Heart left ventricle (tissue), 16 donors: ENCODE results near the gene RTP2. TPM values are rescaled to one million over a fixed set of nuclear protein-coding genes. Genes with fewer than 3 reads are reported as not detected.
"Not testable (repeated sequence)": the region's sequence is repeated elsewhere in the genome, so short reads cannot be mapped to it uniquely, and the experiment has no call there.

ENCODE experiments used
- ATAC-seq, 4 donors: fragments of 200-7000 bp; cut with Tn5 transposase; one replicate each; pipeline ENCODE4 v1.9.1; 2020 to 2022; ENCODE audit warnings: moderate library complexity in 4 of 4, mild to moderate bottlenecking in 3 of 4, moderate number of reproducible peaks in 1 of 4
- DNase-seq, 5 donors: peaks; one replicate each; pipeline ENCODE4 v3.0.0-alpha.2; 2020
- H3K27ac ChIP-seq, 12 donors: fragments of 200-600 bp; sonication (generic) in 4 of 12; one replicate each; pipeline versions ENCODE4 v1.5.0 to v1.8.0; 2016 to 2022; ENCODE audit warnings: mild to moderate bottlenecking in 2 of 12
- H3K27me3 ChIP-seq, 9 donors: fragments of 200-600 bp; sonication (generic) in 2 of 9; one replicate each; pipeline versions ENCODE4 v1.5.1 to v1.8.0; 2016 to 2022; ENCODE audit warnings: mild to moderate bottlenecking in 3 of 9
- H3K36me3 ChIP-seq, 9 donors: fragments of 200-600 bp; sonication (generic) in 2 of 9; one replicate each; pipeline versions ENCODE4 v1.5.0 to v1.8.0; 2018 to 2022; ENCODE audit warnings: mild to moderate bottlenecking in 2 of 9
- H3K4me1 ChIP-seq, 12 donors: fragments of 200-600 bp; sonication (generic) in 4 of 12; one replicate each; pipeline versions ENCODE4 v1.5.0 to v1.8.0; 2016 to 2022; ENCODE audit warnings: mild to moderate bottlenecking in 3 of 12
- H3K4me3 ChIP-seq, 12 donors: fragments of 200-600 bp; sonication (generic) in 4 of 12; one replicate each; pipeline versions ENCODE4 v1.5.0 to v1.8.0; 2017 to 2022; ENCODE audit warnings: mild to moderate bottlenecking in 9 of 12, moderate library complexity in 4 of 12
- H3K9me3 ChIP-seq, 12 donors: fragments of 200-600 bp; sonication (generic) in 4 of 12; one replicate each; pipeline versions ENCODE4 v1.5.0 to v1.8.0; 2016 to 2022; ENCODE audit warnings: mild to moderate bottlenecking in 1 of 12
- POLR2A ChIP-seq, 2 donors: fragments of 450-650 bp; IDR thresholded peaks; one replicate each; pipeline ENCODE4 v1.6.1; 2017; ENCODE audit warnings: antibody characterized with exemption in 2 of 2, mild to moderate bottlenecking in 2 of 2, moderate library complexity in 2 of 2
- WGBS, 4 donors: extraction: QIAGEN DNeasy Blood & Tissue Kit in 2 of 4; methylation state at CpG; one replicate each; pipeline versions ENCODE4 v1.1.5 to v1.1.7; 2013 to 2018; 5-methylcytosine and 5-hydroxymethylcytosine counted together
- intact Hi-C, 10 donors: fragments of 100-400 bp; cut with DNase I; formaldehyde crosslinking; loops; one replicate each; pipeline versions ENCODE4 v1.11.1 to v1.14.2; 2022
- polyA plus RNA-seq, 2 donors: library from polyadenylated mRNA; stranded (reverse); fragments of 200-250 nt; gene quantifications; one replicate each; pipeline ENCODE4 v1.2.3, GENCODE V29; 2013
- total RNA-seq, 9 donors: library from RNA; depleted of rRNA in 2 of 9; stranded (reverse); fragments of >200 nt in 2 of 9; fragmentation: NEBNext Ultra II Directional in 3 of 9; extraction: Animal tissue kit (Norgen Biotek cat#: 25700) in 3 of 9; gene quantifications; one replicate each; pipeline versions ENCODE4 v1.1.0 to v1.2.4, GENCODE V29; 2016 to 2023
- TF ChIP-seq, protein P1 (sequence below), 12 donors: fragments of 200-600 bp; sonication (generic) in 4 of 12; IDR thresholded peaks; one replicate each; pipeline versions ENCODE4 v1.5.0 to v1.8.0; 2018 to 2022; ENCODE audit warnings: antibody characterized with exemption in 12 of 12, mild to moderate bottlenecking in 5 of 12
- donor health status: ischemic (EF 13 %, LVEDD 7.1; RV severe dilation, severe dysfunction).
- donor health status: healthy with polysubstance abuse.
- donor health status: DM: no; HTN: yes; CAD: no.
- donor health status: DM: no; HTN: no; CAD: no.
- donor health status: ischemic (EF 25% LVEDD 6.9; RV normal size, moderate dysfunction).
- donor health status: ischemic (EF 25% LVEDD 5.7; RV mildly dilated, moderate dysfunction).
- donor health status: healthy.
- donor health status: DM: yes; HTN: yes; CAD: no.
- donor health status: ischemic (EF 35%, LVEDD 5.7; RV mildly dilated, moderate dysfunction).
- donor health status: nonischemic (EF 11% LVEDD 7.7; RV severe dilation, severe dysfunction).
- donor health status: DM: yes; HTN: yes; CAD: no.
- donor health status: PGD.
- donor health status: ischemic (EF 29% LVEDD 5.4; RV normal size, mild dysfunction).
- donor health status: nonischemic (EF 23%, LVEDD 6.1; RV moderate dilation, normal function).

Gene RTP2
- total and polyA plus RNA-seq, 11 donors: not detected

DNA sequence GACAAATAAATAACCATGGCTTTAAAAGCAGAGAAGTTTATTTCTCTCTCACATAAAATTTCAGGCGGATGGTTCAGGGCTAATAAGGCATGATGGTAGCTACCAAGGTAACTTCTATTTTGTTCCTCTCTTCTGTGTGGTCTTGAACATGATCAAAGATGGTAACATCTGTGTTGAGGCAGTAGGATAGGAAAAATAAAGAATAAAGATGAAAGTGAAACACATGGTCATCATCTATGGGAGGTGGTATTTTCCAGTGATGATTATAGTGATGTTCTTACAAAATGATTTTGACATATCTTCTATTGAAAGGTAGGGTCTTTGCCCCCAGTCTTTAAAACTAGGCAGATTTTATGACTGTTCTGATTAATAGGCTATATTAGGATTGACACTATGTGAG lies 17.9 kb downstream of the RTP2 start:
- no peak overlapping the region for H3K27ac ChIP-seq
- peaks cover 0 to 10% (median 0%) of the 10 kb centered on the region in 9 donors for H3K27me3 ChIP-seq
- DNase-seq (no peak), ATAC-seq (no peak)
- H3K4me3 ChIP-seq: no peak overlapping the region
- no peak for TF ChIP-seq POLR2A (IDR thresholded peaks at IDR 0.05)
- TF ChIP-seq, protein P1, sequence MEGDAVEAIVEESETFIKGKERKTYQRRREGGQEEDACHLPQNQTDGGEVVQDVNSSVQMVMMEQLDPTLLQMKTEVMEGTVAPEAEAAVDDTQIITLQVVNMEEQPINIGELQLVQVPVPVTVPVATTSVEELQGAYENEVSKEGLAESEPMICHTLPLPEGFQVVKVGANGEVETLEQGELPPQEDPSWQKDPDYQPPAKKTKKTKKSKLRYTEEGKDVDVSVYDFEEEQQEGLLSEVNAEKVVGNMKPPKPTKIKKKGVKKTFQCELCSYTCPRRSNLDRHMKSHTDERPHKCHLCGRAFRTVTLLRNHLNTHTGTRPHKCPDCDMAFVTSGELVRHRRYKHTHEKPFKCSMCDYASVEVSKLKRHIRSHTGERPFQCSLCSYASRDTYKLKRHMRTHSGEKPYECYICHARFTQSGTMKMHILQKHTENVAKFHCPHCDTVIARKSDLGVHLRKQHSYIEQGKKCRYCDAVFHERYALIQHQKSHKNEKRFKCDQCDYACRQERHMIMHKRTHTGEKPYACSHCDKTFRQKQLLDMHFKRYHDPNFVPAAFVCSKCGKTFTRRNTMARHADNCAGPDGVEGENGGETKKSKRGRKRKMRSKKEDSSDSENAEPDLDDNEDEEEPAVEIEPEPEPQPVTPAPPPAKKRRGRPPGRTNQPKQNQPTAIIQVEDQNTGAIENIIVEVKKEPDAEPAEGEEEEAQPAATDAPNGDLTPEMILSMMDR (IDR thresholded peaks at IDR 0.05): no peak
- peaks cover 0 to 1% (median under 1%) of the 10 kb centered on the region in 12 donors for H3K4me1 ChIP-seq
- H3K9me3 ChIP-seq: peaks cover 0 to 23% (median 5%) of the 10 kb centered on the region in 12 donors
- no peaks in the 10 kb centered on the region for H3K36me3 ChIP-seq
- 85 to 97% (median 97%) methylated on average over 1 of the region's 1 CpG for WGBS, 4 donors
- intact Hi-C loops: no loop called here

GRCh38 chr3:187681756-187682155 lies 20.6 kb downstream of the RTP2 start:
- not testable (repeated sequence) for H3K27ac ChIP-seq, H3K4me3 ChIP-seq, H3K27me3 ChIP-seq, H3K36me3 ChIP-seq, ATAC-seq, DNase-seq
- H3K4me1 ChIP-seq: peaks cover 0 to 11% (median 6%) of the 10 kb centered on the region in 12 donors
- 87 to 90% (median 88%) methylated on average over 11 of the region's 11 CpGs for WGBS, 4 donors
- intact Hi-C loops: loop anchor here in 2 of 10 donors (2.0 kb wide), 2 partner anchors 31 to 459 kb away; no protein-coding TSS in a partner anchor
- peaks cover 0 to 22% (median 5%) of the 10 kb centered on the region in 12 donors for H3K9me3 ChIP-seq

DNA sequence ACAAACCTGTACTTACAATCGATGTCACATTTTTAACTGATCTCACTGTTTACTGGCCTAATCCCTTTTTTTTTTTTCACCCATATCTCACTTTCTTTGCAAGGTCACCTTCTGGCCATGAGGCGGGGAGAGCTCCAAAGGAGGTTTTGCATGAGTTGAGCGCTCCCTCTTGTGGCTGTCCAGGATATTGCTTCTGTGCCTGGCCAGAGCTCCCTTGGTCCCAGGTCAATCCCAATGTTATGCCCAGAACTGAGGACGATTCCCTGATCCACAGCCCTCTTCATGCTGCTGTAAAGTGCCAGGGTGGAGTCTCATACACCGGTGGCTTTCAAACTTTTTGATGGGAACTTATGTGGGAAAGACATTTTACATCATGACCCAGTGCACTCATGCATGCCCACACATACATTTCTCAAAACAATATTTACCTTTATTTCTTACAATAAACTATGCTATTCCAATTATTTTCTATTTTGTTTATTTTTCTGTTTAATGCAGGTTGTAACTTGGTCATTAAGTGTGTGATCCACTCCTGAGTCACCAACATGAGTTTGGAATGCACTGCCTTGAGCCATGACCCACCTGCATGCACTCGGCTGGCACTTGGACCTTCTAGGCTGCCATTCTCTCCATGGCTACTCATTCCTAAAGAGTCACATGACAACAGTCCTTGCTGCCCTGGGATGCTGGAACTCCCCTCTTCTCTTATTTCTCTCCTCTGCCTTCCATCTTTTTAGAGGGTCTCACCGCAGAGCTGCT lies 22.5 kb downstream of the RTP2 start:
- Histone ChIP-seq H3K27me3 (peaks cover 0 to 25% (median 0%) of the 10 kb centered on the region in 9 donors), H3K27ac (no peak overlapping the region), H3K9me3 (peaks cover 0 to 4% (median 0%) of the 10 kb centered on the region in 12 donors), H3K4me1 (peaks cover 0 to 11% (median 6%) of the 10 kb centered on the region in 12 donors), H3K36me3 (no peaks in the 10 kb centered on the region), H3K4me3 (no peak overlapping the region)
- ATAC-seq: peak; percentile 85 to 96 (median 94)
- TF ChIP-seq, protein P1 (IDR thresholded peaks at IDR 0.05): peak; percentile 83 to 95 (median 90)
- no peak for TF ChIP-seq POLR2A (IDR thresholded peaks at IDR 0.05)
- intact Hi-C loops: loop anchor here (1.0 to 5.0 kb wide), 13 partner anchors 32 to 460 kb away; no protein-coding TSS in a partner anchor
- peak; percentile 69 to 76 (median 74) for DNase-seq
- 29 to 33% (median 32%) methylated on average over 7 of the region's 7 CpGs for WGBS, 4 donors

- Histone ChIP-seq H3K27me3 (peaks cover 0 to 35% (median 0%) of the 10 kb centered on the region in 9 donors), H3K4me3 (no peak overlapping the region), H3K27ac (no peak overlapping the region), H3K4me1 (peaks cover 0 to 11% (median 6%) of the 10 kb centered on the region in 12 donors), H3K9me3 (no peaks in the 10 kb centered on the region), H3K36me3 (no peaks in the 10 kb centered on the region)
- peak; percentile 58 to 83 (median 74) for ATAC-seq
- WGBS, 4 donors: 10 to 17% (median 15%) methylated on average over 5 of the region's 5 CpGs
- DNase-seq: peak in 3 of 5 donors; percentile 35 to 51 (median 42)
- intact Hi-C loops: loop anchor here (1.0 to 5.0 kb wide), 11 partner anchors 34 to 458 kb away; no protein-coding TSS in a partner anchor
- TF ChIP-seq, protein P1 (IDR thresholded peaks at IDR 0.05): peak; percentile 31 to 75 (median 60)
- TF ChIP-seq POLR2A (IDR thresholded peaks at IDR 0.05): no peak
Observed at GRCh38 chr3:187678726-187679268, 23.6 kb downstream of the RTP2 start.
